NCI-H774 (cell line): ENCODE measurements around the gene POLR1D.
"Not testable (repeated sequence)": the region's sequence is repeated elsewhere in the genome, so short reads cannot be mapped to it uniquely, and the experiment has no call there.

ENCODE experiments used
- DNase-seq: peaks from one replicate; lab custom pipeline; 2025; lab: John Stamatoyannopoulos, UW

Gene POLR1D

GRCh38 chr13:27617881-27618321 lies 3.8 kb upstream of the POLR1D start:
- no peak for DNase-seq

- DNase-seq = no peak
Observed at GRCh38 chr13:27619093-27619727, 2.5 kb upstream of the POLR1D start.

- DNase-seq = no peak
Observed at GRCh38 chr13:27619728-27620376, 1.8 kb upstream of the POLR1D start.

GRCh38 chr13:27620377-27621115 lies 1.1 kb upstream of the POLR1D start, which contains the start of gene LNX2:
Gene LNX2, minus strand, starts transcription at chr13:27620529. Its CDS starts 38,826 bp downstream, at chr13:27581703.
- DNase-seq = peak; percentile 83

DNA sequence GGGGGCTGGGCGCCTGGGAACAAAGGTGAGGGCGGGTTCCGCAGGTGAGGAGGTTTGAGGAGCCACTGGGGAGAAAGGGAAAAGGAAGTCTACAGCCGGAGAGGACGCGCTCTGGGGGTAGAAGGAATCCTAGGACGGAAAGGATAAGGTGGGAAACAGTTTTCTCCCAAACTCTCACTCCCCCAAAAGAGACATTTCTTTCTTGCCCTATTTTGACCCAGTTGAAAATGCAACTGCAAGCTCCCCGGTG lies 651 bp upstream of the POLR1D start:
- DNase-seq = no peak

DNA sequence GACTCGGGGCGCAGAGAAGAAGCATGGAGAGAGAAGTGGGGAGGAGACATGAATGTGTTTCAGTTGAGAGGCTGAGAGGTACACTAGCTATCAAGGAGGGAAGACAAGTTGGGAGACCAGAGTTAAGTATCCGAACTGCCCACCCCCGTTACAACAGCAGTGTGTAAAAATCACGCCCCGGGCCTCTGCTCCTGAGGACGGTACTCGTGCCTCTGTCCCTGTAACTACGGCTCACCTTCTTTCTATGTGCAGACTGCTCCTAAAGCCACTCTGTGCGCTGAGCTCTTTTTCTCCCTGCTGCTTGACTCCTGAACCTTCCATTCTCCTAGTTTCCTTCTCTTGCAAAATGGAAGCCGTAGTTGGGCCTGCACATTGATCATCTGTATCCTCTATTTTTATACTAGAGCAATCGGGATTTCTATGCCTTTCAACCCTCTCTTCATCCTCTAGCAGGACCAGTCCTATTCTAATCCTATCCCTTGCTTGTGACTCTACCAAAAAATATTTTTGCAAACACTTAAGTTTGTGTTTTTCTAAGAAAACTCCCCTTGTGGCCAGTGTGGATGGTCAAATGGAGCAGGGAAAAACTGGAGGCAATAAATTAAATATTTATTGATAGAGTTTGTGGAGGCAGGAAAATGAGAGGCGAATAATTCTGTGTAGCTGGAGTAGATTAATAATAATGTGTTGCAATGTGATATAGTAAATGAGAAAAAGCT lies 569 bp downstream of the POLR1D start:
- DNase-seq = no peak

- DNase-seq = no peak
Observed at GRCh38 chr13:27622881-27623280, 1.2 kb downstream of the POLR1D start.

- no peak for DNase-seq
Observed at GRCh38 chr13:27624071-27624470, 2.4 kb downstream of the POLR1D start.

DNA sequence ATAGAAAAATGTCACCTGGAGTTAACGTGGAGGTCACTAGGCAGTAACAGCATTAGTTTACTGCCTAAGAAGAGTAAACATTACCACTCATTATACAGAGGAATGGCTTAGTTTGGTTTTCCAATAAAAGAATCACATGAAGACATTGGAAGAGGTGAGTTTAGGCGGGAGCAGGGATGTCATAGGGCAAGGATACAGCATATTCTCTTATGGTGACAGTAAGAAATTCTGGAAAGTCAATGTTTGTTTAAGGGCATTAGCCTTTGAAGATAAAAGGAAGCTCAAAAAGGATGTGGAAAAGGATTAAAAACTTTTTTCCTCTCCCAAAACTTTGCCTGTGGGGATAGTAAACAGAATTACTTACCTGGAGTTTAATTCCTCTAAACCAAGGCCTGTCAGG lies 4.1 kb downstream of the POLR1D start:
- no peak for DNase-seq

GRCh38 chr13:27627380-27627779 lies 5.7 kb downstream of the POLR1D start:
- no peak for DNase-seq

DNA sequence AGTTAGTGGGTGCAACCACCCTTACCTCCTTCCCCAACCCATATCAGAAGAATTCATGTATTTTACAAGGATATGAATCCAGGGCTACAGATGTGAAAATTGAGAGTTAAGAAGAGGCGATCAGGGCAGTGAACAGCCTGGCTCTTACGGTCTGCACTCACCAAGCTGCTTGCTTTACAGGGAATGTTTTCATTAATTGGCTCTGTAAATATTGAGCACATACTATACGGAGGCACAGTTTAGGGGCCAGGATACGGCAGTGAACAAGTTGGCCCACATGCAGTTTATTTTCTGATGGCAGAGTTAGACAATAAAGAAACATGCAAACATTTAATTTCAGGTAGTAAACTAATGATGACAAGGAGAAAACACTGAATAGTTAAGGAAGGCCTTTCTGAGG lies 6.4 kb downstream of the POLR1D start:
- DNase-seq = no peak

DNA sequence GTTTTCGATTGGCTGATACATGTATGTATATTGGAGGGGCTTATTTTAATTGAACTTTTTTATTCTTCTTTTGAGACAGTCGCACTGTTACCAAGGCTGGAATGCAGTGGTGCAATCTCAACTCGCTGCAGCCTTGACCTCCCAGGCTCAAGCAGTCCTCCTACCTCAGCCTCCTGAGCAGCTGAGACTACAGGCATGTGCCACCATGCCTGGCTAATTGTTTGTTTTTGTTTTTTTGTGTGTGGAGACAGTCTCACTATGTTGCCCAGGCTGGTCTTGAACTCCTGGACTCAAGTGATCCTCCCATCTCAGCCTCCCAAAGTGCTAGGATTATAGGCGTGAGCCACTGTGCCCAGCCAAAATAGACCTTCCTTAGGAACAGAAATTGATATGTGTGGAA lies 7.1 kb downstream of the POLR1D start:
- DNase-seq = not testable (repeated sequence)

DNA sequence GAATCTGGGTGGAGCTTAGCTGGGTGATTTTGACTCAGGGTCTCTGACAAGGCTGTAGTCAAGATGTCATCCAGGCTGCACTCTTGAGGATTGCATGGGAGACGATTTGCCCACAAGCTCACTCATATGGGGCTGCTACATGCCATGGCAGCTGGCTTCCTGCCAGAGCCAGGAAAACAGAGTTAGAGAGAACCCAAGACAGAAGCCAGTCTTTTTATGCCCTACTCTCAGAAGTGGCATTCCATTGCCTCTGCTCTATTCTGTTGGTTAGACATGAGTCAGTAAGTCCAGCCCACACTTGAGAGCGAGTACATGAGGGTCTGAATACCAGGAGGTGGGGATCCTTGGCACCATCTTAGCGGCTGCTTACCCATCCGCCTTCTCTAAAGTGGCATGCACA lies 9.5 kb downstream of the POLR1D start:
- no peak for DNase-seq

DNA sequence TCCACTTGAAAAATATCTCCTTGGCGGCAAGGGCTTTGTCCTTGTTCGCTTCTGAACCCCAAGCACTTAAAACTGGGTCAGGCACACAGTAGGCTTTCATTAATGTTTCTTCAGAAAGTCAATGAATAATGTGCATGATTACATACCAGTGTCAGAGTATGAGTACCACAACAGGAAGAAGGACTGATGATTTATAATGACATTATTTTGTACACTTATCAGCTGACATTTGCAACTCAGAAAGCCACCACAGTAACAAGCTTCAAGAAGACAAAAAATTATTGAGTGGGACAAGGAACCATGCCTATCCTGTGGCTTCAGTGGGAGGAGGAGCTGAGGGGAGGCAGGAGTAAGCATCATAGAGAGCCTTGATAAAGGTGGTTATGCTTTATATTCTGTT lies 10.0 kb downstream of the POLR1D start:
- no peak for DNase-seq

DNA sequence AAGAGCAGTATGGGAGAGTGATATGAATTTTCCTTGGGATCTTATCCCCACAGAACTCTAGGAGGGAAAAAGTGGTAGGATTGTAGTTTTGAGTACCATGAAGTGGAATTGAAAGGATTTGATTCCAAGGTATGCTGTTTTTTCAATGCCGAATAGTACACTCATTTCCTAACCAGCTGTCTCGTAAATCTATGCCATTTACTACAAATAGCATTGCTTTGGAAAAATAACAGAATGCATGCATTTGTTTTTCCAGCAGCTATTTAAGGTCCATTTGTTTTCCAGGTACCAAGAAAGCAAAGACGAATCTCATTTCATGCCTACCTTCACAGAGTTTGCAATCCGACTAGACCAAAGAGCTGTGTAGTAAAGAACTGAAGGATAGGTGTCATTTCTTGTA lies 10.5 kb downstream of the POLR1D start:
- no peak for DNase-seq

GRCh38 chr13:27632648-27633047 lies 11.0 kb downstream of the POLR1D start:
- DNase-seq = no peak

DNA sequence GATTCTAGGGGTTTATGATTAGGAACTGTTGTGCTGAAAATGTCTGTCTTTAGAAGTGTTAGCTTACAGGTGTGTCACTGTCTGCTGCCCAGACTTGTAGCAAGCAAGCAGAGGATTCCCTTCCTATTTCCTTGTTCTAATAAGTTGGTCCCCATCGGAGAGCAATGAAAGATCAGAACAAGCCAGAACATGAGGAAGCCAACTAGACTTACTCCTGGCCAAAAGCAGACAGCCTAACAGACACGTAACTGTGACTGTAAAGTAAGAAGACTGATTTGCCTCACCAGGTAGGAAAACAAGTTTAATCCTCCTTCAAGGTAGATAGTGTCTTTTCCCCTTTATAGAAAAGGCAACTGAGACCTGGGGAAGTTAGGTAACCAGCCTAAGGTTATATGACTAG lies 12.5 kb downstream of the POLR1D start:
- DNase-seq = no peak

DNA sequence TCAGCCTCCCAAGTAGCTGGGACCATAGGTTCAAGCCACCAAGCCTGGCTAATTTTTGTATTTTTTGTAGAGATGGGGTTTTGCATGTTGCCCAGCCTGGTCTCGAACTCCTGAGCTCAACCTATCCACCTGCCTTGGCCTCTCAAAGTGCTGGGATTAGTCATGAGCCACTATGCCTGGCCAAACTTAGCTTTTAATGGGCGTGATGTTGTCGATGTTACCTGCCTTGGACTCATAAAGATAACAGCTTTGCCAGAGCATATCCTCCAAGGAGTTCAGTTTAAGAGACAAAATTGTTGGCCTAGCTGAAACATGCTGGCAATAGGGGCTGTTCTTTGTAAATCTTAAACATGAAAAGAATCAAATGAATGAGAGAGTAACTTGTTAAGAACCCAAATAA lies 13.1 kb downstream of the POLR1D start:
- no peak for DNase-seq

DNA sequence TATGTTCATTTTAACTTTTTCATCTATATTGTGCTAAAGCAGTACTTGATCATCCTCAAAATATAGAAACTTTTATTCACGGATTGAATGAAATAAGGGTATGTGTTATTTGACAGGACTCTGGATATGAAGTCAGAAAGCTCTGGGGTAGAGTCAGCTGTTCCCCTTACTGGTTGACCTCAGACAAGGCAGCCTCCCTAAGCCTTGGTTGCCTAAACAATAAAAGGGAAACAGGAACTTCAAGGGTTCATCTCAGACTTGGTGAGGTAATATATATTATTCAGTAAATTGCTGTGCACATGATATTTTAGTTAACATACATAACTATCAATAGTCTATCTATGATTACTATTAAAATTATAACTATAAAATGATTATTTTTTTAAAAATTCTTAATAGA lies 13.6 kb downstream of the POLR1D start:
- DNase-seq = no peak

DNA sequence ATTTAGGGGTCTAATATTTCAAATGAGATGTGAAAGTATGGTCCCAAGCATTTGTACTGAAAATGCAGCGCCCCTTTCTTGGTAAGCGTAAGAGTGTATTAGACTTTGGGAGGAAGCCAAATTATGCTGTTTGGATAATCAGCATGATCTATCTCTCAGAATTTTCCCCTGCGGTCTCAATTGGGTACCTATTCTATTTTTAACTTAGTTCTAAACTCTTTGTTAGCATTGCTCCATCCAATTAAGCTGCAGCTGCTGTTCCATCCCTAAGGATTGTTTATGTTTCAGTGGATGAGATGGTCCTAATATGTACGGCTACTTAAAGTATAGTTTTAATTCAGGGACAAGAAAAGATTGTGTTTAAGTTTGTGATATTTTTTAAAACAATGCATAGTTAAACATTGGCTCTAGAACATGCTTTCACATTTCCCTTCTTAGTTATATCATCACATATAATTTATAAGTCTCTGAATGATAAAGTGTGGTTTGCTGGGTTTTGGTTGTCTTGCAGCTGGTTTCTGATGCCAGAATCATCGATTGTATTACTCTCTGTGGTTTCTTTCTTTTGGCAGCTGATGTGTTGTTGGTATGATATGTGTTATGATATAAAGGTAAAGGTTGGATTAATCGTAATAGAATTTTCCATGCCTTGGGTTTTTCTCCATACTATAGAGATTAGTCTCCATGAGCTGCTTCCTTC lies 15.0 kb downstream of the POLR1D start:
- DNase-seq = no peak

DNA sequence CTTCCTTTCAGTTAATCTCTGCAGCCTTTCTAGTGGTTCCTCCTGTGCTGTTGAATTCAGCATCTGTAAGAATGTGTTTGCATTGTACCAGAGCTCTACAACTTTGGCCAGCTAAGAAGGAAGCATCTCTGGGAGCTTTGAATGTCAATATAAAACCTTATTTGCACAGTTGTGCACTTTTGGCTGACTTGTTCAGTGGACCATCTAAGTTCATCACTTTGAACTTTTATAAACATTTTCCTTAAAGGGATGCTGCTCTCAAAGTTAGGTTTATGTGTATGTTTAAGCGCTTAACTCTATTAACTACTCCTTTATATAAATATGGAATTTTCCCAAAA lies 15.6 kb downstream of the POLR1D start:
- no peak for DNase-seq

DNA sequence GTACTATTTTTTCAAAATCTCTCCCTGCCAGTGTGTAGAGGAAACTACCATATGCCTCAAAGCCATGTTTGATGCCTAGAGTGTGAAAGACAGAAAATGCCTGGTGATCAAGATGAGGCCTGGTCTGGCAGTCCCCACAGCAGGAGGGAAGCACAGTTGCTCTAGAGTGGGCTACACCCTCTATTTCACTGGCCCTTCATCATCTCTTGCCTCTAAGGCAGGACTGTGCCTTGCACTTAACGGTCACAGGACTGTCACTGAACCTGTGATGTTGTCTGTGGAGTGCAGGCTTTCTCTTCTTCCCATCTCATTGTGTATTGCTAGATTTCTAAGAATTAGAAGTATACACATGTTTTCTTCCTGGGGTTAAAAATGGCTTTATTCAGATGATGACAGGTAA lies 16.3 kb downstream of the POLR1D start:
- DNase-seq = no peak
